GM21825 (cell line): ENCODE results near the gene SLA2.
"Not testable (repeated sequence)": the region's sequence is repeated elsewhere in the genome, so short reads cannot be mapped to it uniquely, and the experiment has no call there.

Experiments used
- ATAC-seq: cut with Tn5 transposase; IDR thresholded peaks from one replicate; pipeline ENCODE4 v1.9.1; 2021; ENCODE audit warnings: mild to moderate bottlenecking, moderate library complexity; ENCODE audit not compliant: unreplicated experiment

Gene SLA2

GRCh38 chr20:36645998-36646397 is at the start of gene SLA2:
Gene SLA2 (minus strand): TSS chr20:36646196. CDS start chr20:36641335, 4,861 bp downstream.
- ATAC-seq, result no peak

DNA sequence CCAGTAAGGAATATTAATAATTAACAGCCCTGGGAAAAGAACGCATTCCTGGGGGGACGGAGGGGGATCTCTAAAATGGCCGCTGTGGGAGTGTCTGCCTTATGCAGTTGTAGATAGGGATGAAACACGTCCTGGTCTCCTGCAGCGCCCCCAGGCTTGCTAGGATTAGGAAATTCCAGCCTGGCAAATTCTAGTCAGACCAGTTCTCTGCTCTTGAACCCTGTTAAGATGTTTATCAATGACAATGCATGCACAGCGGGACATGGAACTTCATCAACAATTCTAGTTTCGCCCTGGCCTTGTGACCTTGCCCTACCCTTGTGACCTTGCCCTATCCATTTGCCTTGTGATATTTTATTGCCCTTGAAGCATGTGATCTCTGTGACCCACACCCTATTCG is 49.5 kb upstream of the SLA2 start:
- not testable (repeated sequence) for ATAC-seq

GRCh38 chr20:36688630-36689029 is 42.6 kb upstream of the SLA2 start:
- ATAC-seq, result no peak

DNA sequence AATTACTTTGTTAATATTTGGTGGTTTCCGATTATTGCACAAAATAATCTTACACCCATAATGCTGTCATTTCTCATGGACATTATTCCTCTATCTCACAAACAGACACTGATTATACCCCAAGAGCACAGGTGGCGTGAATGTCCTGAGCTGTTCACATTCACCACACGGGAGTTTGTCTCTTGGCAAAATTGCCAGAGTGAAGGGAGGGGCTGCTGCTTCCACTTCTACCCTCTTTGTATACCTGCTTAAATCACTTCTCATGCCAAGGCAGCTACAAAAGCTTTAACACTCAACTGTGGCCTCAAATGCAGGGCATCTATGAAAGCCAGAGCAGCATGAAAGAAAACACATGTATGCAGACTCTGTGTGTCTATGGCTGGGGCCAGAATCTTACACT is 41.9 kb upstream of the SLA2 start:
- no peak for ATAC-seq

GRCh38 chr20:36686944-36687343 is 40.9 kb upstream of the SLA2 start:
- no peak for ATAC-seq

DNA sequence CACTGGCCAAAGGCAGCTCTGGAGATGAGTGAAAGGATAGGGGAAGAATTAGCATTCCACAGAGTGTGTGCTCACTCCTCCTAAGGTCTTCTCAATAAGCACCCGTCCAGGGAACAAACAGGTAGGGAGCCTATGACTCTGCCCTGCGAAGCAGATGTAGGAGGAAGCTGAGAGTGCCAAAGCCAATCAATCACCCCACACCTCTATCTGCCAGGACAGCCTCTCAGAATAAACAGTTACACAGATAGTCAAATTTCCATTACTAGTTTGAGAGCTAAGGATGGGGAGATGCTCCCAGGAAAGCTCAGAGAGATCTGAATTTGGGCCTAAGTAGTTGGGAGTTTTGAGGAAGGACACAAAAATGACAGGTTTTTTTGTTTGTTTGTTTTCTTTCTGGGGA is 40.5 kb upstream of the SLA2 start:
- no peak for ATAC-seq

DNA sequence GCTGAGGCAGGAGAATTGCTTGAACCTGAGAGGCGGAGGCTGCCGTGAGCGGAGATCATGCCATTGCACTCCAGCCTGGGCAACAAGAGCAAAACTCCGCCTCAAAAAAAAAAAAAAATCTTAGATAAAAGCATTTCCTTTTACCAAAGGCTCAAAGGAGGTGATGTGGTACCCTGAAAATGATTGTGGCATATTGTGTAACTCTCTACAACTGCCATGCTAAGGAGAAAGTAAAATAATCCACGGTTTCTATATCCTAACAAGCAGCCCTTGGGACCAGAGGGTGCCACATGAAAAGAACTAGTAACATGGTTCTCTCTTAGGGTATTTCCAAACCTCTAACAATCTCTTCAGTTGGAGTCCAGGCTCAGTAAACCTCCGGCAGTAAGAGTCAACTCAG is 38.8 kb upstream of the SLA2 start:
- ATAC-seq, result no peak

DNA sequence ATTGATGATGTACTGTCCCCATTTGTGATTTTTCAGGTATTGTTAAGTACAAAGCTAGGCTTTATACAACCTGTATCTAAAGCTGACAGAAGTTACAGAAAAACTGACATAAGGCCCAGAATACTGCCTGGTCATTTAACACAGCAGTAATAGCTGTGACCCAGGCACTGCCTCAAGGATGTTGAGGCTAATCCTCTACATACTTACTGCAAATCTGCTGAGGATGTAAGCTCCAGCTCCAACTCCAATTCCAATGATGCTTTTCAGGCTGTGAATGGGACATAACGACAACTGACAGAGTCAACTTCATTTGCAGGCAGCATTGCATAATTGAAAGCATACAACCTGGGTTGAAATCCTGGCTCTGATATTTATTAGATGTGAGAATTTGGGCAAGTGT is 36.3 kb upstream of the SLA2 start:
- no peak for ATAC-seq

DNA sequence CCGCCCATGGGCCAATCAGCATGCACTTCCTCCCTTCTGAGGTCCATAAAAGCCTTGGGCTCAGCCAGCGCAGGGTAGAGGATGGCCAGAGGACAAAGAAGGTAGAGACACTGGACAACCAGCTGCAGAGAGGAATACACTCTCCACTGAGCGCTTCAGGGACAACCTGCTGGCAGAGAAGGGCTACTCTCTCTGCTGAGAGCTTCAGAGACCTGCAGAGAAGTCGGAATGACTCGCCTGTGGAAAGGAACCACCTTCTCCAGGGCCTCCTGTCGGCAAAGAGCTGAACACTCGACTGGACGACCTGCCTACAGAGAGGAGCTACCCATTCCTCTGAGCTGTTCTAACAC is 31.4 kb upstream of the SLA2 start:
- no peak for ATAC-seq

GRCh38 chr20:36676701-36677421 is 30.9 kb upstream of the SLA2 start:
- no peak for ATAC-seq

DNA sequence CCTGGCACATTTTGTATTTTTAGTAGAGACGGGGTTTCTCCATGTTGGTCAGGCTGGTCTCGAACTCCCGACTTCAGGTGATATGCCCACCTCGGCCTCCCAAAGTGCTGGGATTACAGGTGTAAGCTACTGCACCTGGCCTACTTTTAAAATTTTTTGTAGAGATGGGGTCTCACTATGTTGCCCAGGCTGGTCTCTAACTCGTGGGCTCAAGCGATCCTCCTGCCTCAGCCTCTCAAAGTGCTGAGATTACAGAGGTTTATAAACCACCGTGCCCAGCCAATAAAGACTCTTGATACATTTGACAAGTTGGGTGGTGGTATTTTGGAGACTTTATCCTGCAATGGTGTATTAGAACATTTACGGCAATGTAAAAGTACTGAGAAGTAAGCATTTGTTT is 29.5 kb upstream of the SLA2 start:
- not testable (repeated sequence) for ATAC-seq

GRCh38 chr20:36672991-36673390 is 27.0 kb upstream of the SLA2 start:
- ATAC-seq, result no peak

- ATAC-seq, result no peak
Measured at GRCh38 chr20:36670665-36671357, 24.8 kb upstream of the SLA2 start.

DNA sequence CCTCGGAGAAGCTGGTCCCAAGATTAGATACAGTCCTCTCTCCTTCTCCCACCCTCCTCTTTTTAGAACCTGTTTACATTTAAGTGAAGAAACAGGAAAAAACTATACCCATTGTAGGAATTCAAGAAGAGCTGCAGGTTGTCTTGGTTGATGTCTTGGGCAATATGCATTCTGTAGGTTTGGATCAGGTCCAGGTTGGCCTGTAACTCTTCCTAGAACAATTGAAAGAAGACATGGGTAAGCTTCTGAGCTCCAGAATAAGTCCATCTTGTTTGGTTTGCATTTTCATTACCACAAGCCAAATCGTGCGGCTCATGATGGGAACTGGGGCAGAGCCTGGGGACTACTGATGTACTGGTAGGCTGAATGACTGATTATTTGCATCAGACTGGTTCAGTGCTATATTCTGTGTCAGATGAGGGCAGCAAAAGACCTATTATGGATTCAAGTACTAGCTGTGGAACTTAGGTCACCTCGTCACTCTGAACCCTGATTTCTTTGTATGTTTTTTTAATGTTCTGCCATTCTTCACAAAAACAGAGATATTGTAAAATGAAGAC is 20.3 kb upstream of the SLA2 start:
- no peak for ATAC-seq

DNA sequence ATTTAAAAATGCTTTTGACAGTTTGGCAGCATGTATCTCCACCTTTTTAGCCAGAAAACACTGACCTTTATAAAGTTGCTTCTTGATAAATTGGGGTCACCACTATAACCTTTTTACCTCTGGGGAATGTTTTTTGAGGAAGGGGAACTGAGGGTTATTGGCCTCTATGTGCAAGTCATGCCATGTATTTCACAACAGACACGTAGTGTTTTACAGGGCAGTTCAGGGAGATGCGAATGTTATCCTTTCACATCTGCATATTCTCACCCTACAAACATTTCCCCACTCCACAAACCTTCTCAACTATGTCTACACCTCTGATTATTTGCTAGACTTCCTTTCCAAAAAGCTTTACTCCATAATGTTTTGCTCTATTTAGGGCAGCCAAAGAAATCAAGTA is 17.0 kb upstream of the SLA2 start:
- no peak for ATAC-seq

DNA sequence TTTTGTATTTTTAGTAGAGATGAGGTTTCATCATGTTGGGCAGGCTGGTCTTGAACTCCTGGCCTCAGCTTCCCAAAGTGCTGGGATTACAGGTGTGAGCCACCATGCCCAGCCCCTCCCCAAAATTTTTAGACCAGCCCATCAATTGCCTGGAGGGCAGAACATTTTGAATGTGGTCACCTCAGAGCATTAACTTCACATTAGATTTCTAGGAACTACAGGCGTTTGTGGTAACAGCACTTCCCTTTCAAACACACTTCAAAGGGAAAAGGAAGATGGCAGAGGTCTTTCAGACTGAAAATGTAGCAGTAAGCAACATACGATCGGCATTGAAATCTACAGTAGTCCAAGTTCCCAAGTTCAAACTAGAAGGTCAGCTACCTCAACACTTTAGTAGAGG is 12.3 kb upstream of the SLA2 start:
- no peak for ATAC-seq

GRCh38 chr20:36656733-36657132 is 10.7 kb upstream of the SLA2 start:
- ATAC-seq, result no peak

GRCh38 chr20:36655004-36655403 is 9.0 kb upstream of the SLA2 start:
- no peak for ATAC-seq

DNA sequence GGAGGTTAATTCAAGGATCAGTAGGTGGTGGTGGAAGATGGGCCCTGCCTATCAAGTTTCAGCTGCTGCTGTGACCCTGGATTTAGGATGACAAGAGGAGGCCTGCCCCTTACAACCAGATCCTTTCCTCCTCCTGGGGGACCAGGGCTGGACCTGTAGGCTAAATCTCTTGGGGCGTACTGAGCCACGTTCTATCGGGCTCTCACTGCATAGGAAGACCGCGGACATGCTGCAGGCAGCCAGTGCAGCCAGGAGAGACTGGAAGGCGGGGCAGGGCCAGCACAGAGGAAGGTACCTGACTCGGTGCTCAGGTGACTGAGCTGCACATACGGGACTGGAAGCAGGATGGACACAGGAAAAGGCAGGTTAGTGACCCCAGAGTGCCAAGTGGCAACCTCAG is 8.5 kb upstream of the SLA2 start:
- no peak for ATAC-seq

GRCh38 chr20:36653456-36653855 is 7.5 kb upstream of the SLA2 start:
- no peak for ATAC-seq

DNA sequence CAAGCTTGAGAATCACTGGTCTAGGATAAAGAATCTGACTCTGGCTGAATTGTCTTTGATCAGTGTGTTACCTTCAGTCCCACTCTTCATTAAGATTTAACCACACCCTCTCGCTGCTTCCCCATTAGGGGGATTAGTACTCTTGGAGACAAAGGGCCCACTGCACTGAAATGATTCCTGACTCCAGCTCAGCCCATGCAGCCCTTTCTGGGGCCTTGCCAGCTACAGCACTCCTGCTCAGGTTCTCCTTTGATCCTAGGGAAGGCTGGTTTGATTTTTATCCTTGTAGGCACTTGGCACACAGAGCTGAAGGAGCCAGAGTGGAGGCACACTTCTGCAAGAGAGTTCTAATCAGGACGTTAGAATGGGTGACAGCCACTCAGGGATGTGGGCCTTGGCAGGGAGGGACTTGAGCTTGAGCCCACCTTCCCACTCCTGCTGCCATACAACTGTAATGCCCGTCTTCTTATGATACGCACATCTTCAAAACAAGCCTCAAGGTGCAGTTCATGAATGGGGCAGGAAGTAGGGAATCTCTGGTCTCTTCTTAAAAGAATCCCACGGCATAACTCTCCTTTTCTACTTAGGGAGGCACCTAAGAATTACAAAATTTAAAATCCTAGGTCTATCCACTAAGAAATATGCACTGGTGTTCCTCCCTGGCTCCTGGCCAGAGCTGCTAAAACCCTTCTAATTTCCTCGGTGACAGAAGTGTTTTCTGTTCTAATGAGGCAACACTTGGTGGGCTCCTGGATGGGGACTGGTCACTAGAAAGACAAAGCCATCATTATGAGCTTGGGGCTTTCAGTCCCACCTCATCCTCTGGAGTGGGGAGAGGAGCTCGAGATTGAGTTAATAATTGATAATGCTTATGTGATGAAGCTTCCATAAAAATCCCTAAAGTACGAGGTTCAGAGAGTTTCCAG is 1.5 kb upstream of the SLA2 start:
- ATAC-seq, result no peak
